ENCODE measurements around the gene KRTAP4-16. TPM values are rescaled to one million over a fixed set of nuclear protein-coding genes. Genes with fewer than 3 reads are reported as not detected.

KRTAP4-16 gene
- total and polyA plus RNA-seq, 2 of the 8 experiments (the other 6 are each of a cell fraction or from before 2014, with no cell fraction given) = not detected

- TF ChIP-seq HDAC2 (IDR thresholded peaks at IDR 0.05; ENCODE audit: borderline replicate concordance in 1 of 2, low read depth in 2 of 2, low read length in 2 of 2) (no peak), CBX5 (IDR thresholded peaks at IDR 0.05; ENCODE audit: low read depth, low read length) (no peak), E2F6 (IDR thresholded peaks at IDR 0.05) (no peak)
These were observed 30.0 kb upstream of the KRTAP4-16 start (continued) for GRCh38 chr17:41131979-41132378.
